Body of pancreas (tissue), 4 donors: ENCODE data around the gene AURKA. TPM values are rescaled to one million over a fixed set of nuclear protein-coding genes. Genes with fewer than 3 reads are reported as not detected.

Experiments used
- ATAC-seq: fragments of 150-250 bp; one replicate; pipeline ENCODE4 v1.9.1; 2016
- DNase-seq, 4 donors: peaks; one replicate each; pipeline ENCODE4 v3.0.0-alpha.2; 2019
- H3K27ac ChIP-seq, 4 donors: fragments of 200-600 bp; sonication (generic); 1 replicate in 3 of 4; 2 replicates in 1 of 4; pipeline versions ENCODE4 v1.5.1 to v1.6.1; 2016 to 2019; ENCODE audit warnings: mild to moderate bottlenecking in 1 of 4, mixed read lengths in 1 of 4, moderate library complexity in 1 of 4
- H3K27me3 ChIP-seq, 2 donors: fragments of 200-600 bp; sonication (generic); one replicate each; pipeline ENCODE4 v1.6.0; 2016; ENCODE audit warnings: mild to moderate bottlenecking in 1 of 2
- H3K36me3 ChIP-seq, 2 donors: fragments of 200-600 bp; sonication (generic); replicated peaks in 1 of 2; 2 replicates each; pipeline ENCODE4 v1.5.1; 2016; ENCODE audit warnings: low read depth in 2 of 2; ENCODE audit not compliant: insufficient read depth in 1 of 2
- H3K4me1 ChIP-seq: fragments of 200-600 bp; sonication (generic); one replicate; pipeline ENCODE4 v1.6.0; 2016
- H3K4me3 ChIP-seq, 2 donors: fragments of 200-600 bp; sonication (generic); 1 replicate in 1 of 2; 2 replicates in 1 of 2; pipeline ENCODE4 v1.5.1; 2016 to 2019
- H3K9me3 ChIP-seq, 3 donors: fragments of 200-600 bp; sonication (generic); 1 replicate in 2 of 3; 2 replicates in 1 of 3; pipeline ENCODE4 v1.5.1; 2016
- POLR2A ChIP-seq, 3 donors: fragments of 450-650 bp; IDR thresholded peaks; one replicate each; pipeline ENCODE4 v1.6.1; 2016; ENCODE audit warnings: antibody characterized with exemption in 3 of 3, mild to moderate bottlenecking in 2 of 3
- WGBS, 2 donors: methylation state at CpG; one replicate each; pipeline ENCODE4 v1.1.5; 2017; 5-methylcytosine and 5-hydroxymethylcytosine counted together
- intact Hi-C: fragments of 100-400 bp; cut with DNase I; formaldehyde crosslinking; loops from one replicate; pipeline ENCODE4 v1.15.1; 2023
- total RNA-seq, 2 donors: library from RNA; depleted of rRNA; stranded (reverse); fragments of >200 nt; gene quantifications; one replicate each; pipeline ENCODE4 v1.1.0, GENCODE V29; 2016
- TF ChIP-seq, protein P1 (sequence below), 7 experiments: fragments of 450-650 bp in 4 of 7; fragments of 200-600 bp in 3 of 7; sonication (generic) in 3 of 7; IDR thresholded peaks; one replicate each; pipeline ENCODE4 v1.5.1; 2016 to 2019; ENCODE audit warnings: antibody characterized with exemption in 7 of 7

Gene AURKA
- total RNA-seq, 2 donors from 2014 or later: 0.66 to 1.0 TPM

DNA sequence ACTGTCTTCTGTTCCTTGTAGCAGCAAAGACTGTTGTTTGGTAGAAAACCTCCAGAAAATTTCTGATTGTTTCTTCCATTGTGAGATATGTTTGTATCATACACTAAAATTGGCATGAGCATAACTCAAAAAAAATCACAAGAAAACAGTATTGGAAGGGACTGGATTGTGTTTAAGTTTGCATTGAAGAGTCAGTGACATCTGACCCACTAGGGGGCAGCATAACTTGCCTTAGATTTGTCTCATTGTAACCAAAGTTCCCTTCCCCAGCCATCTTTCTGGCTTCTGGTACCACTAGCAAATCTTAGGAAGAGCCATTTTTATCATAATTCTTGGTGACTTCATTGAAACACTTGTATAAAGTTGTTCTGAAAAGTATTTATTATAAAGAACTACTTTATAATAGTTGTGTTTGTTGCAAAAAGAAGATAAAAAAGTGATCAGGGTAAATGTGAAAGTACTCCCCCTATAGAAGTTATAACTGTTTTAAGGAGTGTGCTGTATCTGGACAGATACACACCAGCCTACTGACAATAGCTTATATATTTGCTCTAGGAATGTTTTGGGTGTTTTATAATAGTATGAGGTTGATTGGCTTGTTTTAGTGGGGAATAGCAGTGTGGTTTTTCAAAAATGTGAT lies 8.1 kb upstream of the AURKA start:
- Histone ChIP-seq H3K4me1 (no peaks in the 10 kb centered on the region), H3K9me3 (no peaks in the 10 kb centered on the region), H3K27ac (no peak overlapping the region), H3K4me3 (no peak overlapping the region), H3K36me3 (peaks cover 0 to 58% of the 10 kb centered on the region in 2 donors), H3K27me3 (no peaks in the 10 kb centered on the region)
- ATAC-seq (peak; percentile 38), DNase-seq (peak; percentile 24 to 67 (median 51))
- TF ChIP-seq, protein P1, sequence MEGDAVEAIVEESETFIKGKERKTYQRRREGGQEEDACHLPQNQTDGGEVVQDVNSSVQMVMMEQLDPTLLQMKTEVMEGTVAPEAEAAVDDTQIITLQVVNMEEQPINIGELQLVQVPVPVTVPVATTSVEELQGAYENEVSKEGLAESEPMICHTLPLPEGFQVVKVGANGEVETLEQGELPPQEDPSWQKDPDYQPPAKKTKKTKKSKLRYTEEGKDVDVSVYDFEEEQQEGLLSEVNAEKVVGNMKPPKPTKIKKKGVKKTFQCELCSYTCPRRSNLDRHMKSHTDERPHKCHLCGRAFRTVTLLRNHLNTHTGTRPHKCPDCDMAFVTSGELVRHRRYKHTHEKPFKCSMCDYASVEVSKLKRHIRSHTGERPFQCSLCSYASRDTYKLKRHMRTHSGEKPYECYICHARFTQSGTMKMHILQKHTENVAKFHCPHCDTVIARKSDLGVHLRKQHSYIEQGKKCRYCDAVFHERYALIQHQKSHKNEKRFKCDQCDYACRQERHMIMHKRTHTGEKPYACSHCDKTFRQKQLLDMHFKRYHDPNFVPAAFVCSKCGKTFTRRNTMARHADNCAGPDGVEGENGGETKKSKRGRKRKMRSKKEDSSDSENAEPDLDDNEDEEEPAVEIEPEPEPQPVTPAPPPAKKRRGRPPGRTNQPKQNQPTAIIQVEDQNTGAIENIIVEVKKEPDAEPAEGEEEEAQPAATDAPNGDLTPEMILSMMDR (IDR thresholded peaks at IDR 0.05): peak in 6 of 7 experiments; percentile 45 to 72 (median 54)
- no peak for TF ChIP-seq POLR2A (IDR thresholded peaks at IDR 0.05)
- intact Hi-C loops: no loop called here

DNA sequence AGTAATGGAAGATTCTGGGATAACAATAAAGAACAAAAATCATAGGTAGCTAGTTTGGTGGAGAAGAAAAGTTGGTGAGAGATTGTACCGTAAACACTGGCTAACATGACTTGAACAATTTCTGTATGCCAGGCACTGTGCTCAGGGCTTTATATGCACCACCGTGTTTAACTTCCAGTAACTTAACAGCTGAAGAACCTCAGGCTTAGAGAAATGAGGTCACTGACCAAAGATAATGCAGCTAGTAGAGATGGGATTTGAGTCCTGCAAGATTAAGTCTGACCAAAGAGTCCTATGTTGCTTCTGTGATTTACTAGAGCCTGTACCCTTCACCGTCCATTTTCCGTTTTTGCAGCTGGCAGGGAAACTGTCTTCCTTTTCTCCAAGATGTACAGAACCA lies 3.2 kb upstream of the AURKA start:
- ATAC-seq: no peak
- Histone ChIP-seq H3K27ac (no peak overlapping the region), H3K4me3 (no peak overlapping the region), H3K36me3 (peaks cover 0 to 36% of the 10 kb centered on the region in 2 donors), H3K27me3 (no peaks in the 10 kb centered on the region), H3K9me3 (no peaks in the 10 kb centered on the region), H3K4me1 (peaks cover 19% of the 10 kb centered on the region)
- TF ChIP-seq POLR2A (IDR thresholded peaks at IDR 0.05): no peak
- TF ChIP-seq, protein P1 (IDR thresholded peaks at IDR 0.05): no peak
- no peak for DNase-seq
- 84 to 86% methylated on average over 4 of the region's 4 CpGs for WGBS, 2 donors
- intact Hi-C loops: no loop called here

- 28 to 31% methylated on average over 8 of the region's 8 CpGs for WGBS, 2 donors
- no peak for DNase-seq
- Histone ChIP-seq H3K4me3 (peak overlapping the region in 1 of 2 donors; percentile 77), H3K36me3 (peaks cover 0 to 28% of the 10 kb centered on the region in 2 donors), H3K9me3 (no peaks in the 10 kb centered on the region), H3K4me1 (peaks cover 19% of the 10 kb centered on the region), H3K27me3 (no peaks in the 10 kb centered on the region), H3K27ac (no peak overlapping the region)
- intact Hi-C loops: no loop called here
- no peak for ATAC-seq
- no peak for TF ChIP-seq POLR2A (IDR thresholded peaks at IDR 0.05)
- TF ChIP-seq, protein P1 (IDR thresholded peaks at IDR 0.05): no peak
Observed at GRCh38 chr20:56393653-56394052, 1.6 kb upstream of the AURKA start.

- peak overlapping the region; percentile 77 to 85 for H3K4me3 ChIP-seq
- WGBS, 2 donors: 0% methylated on average over 16 to 18 of the region's 18 CpGs
Observed at GRCh38 chr20:56392881-56393482, 967 bp upstream of the AURKA start.

More at GRCh38 chr20:56392881-56393482, 967 bp upstream of the AURKA start:
- no peak for DNase-seq
- intact Hi-C loops: no loop called here
- Histone ChIP-seq H3K27me3 (no peaks in the 10 kb centered on the region), H3K9me3 (no peaks in the 10 kb centered on the region), H3K27ac (peak overlapping the region; percentile 75 to 89 (median 84)), H3K36me3 (peaks cover 0 to 23% of the 10 kb centered on the region in 2 donors), H3K4me1 (peaks cover 19% of the 10 kb centered on the region)
- TF ChIP-seq, protein P1 (IDR thresholded peaks at IDR 0.05): no peak
- no peak for TF ChIP-seq POLR2A (IDR thresholded peaks at IDR 0.05)
- no peak for ATAC-seq
